HG02884 (cell line): Measurements from ENCODE around the gene TADA1.
"Not testable (repeated sequence)": the region's sequence is repeated elsewhere in the genome, so short reads cannot be mapped to it uniquely, and the experiment has no call there.

Experiments
- ATAC-seq: cut with Tn5 transposase; IDR thresholded peaks from one replicate; pipeline ENCODE4 v1.9.1; 2021; ENCODE audit warnings: mild to moderate bottlenecking, moderate library complexity; ENCODE audit not compliant: unreplicated experiment

The TADA1 gene

DNA sequence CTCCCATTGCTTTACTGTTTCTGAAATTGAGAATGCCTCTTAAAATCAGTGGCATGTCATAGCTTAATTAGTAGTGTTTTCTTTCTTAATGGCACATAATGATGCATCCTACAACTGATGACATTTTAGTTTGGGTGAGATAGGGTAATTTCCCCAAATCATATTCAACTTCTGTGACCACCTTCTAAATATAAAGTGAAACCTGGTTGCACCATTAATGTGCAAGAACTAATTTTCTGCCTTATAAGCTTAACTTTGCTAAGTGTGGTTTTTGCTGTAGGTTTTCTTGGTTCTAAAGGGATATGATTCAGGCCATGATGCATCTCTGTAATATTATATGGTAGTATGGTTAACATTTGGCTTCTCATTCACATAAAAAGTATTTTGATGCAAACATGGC lies 27.9 kb downstream of the TADA1 start:
- no peak for ATAC-seq

DNA sequence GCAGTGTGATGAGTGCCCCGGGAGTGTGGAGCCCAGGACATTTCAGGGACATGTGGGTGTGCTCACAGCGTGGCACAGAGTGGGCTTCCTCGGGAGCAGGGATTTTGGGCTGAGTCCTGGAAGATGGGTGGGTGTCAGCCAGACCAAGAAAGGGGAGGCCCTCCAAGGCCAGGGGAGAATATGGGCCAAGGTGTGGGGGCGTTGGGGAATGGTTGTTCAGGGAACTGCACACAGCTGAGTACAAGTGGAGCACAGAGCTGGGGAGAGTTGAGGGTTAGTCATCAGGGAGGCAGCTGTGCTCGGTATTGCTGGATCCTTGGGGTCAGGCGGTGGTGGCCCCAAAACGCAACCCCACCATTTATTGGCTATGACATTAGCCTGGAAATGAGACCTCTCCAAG lies 31.3 kb downstream of the TADA1 start:
- no peak for ATAC-seq

DNA sequence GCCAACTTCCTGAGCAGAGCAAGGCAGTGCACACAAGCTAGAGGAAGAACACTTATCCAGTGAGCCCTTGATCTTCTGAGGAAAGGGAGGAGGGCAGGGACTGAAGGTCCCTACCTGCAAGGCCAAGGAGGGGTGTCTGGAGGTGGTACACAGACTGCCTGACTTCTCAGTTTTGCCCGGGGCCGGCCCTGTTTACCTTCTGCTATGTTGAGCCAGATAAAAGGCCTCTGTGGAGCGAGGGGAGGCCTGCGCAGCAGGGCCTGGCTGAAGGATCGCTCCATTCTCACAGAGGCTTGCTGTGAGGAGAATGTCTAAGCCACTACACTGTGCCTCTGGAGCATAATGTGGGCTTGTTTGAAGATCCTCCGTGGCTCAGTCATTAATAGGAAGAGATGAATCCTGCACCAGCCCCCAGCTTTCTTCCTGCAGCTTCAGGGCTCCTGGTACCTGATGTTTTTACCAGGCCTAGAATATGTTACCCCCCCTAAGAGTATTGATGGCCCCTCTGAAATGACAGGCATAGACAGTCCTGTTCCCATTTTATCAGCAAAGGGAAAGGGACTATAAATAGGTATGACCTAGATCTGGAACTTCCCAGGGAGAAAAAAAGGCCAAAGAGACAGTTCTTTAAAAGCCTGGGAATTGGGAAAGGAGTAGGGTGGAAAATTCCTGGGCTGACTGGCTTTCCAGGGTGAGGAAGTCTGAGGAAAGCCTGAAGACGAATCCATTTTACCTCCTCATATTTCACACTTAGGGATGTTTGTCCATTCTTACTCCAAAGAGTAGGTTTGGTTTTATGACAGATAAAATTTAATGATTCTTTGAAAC lies 32.1 kb downstream of the TADA1 start:
- no peak for ATAC-seq

DNA sequence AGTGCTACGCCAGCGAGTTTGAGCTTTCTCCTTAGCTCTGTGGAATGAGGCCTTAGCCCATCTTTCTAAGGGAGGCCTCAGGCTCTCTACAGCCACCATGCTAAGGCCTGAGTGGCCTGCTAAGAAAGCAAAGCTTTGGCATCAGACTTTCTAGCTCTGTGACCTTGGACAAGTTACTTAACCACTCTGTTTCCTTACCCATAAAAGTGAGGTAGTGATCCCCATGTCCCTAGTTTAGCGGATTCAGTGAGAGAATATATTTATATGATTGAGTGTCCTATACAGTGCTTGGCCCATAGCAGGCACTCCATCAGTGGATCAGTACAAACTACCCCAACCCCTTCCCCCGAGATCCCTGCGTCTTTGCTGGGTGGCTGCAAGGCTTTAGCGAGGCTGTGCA lies 32.7 kb downstream of the TADA1 start:
- no peak for ATAC-seq

DNA sequence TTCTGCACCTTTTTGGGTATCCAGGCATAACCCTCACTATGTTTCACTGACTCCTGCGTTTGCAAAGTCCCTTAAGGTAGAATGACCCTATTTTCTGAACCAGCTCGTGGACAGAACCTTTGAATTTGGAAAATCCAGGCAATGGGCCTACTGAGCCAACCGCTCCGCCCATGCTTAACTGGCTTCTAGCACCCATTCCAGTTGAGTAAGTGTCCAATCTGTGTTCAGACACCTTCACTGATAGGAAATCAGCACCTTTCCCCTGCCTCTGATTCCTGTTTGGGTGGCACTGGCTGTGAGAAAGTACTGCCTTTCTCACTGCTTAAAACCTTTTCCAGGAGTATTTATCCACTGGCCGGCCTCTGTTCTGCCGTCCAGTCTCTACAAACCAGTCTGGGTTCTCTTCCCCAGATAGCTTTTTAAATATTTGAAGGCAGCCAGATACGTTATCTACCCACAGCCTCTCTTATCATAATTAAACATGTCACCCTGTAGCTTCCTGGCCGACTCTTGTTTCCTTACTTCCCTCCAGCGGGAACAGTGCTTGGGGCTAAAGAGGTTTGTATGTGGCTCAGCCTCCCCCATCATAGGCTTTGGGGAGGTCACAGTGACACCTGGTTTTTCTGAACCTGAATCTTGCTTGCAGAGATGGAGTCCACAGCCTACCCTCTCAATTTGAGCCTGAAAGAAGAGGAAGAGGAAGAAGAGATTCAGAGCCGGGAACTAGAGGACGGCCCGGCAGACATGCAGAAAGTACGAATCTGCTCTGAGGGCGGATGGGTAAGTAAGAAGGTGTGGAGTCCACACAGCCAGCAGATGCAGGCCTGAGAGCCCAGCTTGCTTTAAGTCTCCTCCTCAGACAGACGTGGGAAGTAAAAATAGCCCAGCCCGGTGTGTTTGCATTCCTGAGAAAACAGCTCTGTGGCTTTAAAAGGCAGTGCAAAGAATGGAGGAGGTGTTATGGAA lies 35.5 kb downstream of the TADA1 start:
- ATAC-seq = no peak

DNA sequence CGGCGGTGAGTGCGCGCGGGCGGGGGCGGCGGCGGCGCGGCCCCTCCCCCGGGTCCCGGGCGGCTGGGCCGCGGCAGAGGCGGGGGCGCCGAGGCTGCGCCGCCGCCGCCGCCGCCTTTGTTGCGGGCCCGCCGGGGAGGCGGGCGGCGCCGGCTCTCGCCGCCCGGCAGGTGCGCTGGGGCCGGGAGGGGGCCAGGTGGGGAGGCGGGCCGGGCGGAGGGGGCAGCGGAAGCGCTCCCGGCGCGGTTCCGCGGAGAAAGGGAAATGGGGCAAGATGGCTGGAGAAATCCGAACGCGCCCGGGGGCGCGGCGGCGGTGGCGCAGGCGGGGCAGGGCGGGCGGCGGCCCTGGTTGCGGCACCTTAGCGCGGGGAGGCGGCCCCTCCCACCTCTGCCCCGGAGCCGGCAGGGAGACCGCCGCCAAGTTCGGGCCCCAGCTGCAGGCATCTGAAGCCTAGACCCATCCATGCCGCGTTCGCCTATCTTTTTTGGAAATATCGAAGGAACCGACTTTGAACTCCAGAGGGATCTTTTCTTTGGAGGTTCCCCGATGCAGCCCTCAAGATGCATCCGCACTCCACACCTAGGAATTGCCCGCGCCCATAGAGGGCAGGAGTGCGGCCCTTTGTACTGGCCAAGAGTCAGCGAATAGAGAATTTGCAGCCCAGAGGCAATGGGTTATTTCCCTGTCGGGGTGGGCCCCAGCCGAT lies 36.3 kb downstream of the TADA1 start:
- ATAC-seq = peak; percentile 25

DNA sequence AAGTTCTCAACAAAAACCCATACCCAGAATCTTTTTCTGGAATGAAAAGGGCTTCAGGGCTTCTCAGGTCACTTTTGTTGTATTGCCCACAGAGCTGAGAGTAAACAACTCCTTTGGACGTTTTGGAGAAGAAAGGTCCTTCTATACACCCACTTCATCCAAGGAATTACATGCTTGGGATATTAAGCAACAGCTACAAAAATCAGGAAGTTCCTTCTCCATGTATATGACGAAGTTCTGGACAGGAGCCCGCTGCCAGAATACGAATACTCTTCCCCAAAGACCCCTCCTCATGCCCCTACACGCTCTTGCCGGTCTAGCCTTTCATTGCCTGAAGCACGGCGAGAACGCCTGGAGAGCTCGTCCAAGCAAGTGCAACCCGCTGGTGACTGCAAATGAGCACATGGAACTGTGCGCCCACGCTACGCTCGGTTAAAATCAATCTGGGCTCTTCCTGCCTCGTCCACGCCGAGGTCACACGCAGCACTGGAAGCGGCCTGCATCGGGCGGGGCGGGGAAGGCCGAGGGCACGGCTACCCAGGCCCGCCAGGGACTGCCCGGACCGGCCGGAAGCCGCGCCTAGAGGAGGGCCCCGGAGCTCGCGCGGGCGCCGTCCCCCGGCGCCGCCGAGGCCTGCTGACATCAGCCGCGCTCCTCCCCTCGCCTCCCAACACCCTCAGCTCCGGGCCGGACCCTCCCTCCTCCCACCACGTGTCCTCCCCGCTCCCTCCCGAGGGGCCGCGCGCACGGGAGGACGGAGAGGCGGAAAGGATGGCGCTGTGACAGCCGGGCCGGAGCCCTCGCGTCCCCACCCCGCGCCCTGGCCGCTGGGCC lies 37.1 kb downstream of the TADA1 start, which contains the start of gene POGK:
TSS of gene POGK (plus strand) at position 710 of the 834 bp plus-strand sequence. CDS start 1,482 bp downstream, outside the sequence.
- peak; percentile 92 for ATAC-seq

DNA sequence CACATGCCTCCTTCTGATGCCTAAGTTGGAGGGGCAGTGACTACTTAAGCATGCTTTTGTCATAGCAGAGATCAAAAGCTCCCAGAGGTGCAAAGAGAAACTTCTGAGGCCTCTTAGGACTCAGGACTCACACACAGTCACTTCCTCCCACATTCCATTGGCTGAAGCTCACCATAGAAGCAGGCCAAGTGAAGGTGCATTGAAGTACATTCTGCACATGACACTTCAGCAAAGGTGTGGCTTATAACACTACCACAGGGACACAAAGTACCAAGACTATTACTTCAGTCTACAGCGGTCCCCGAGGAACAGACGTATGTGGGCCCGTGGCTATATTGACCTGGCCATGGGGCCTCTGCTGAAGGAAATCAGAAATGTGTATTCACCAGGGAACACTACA lies 39.3 kb downstream of the TADA1 start:
- no peak for ATAC-seq

DNA sequence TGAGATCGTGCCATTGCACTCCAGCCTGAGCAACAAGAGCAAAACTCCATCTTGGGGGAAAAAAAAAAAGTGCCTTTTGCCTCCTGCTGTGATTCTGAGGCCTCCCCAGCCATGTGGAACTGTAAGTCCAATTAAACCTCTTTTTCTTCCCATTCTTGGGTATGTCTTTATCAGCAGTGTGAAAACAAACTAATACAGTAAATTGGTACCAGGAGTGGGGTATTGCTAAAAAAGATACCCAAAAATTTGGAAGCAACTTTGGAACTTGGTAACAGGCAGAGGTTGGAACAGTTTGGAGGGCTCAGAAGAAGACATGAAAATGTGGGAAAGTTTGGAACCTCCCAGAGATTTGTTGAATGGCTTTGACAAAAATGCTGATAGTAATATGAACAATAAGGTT lies 46.3 kb downstream of the TADA1 start:
- ATAC-seq = not testable (repeated sequence)

DNA sequence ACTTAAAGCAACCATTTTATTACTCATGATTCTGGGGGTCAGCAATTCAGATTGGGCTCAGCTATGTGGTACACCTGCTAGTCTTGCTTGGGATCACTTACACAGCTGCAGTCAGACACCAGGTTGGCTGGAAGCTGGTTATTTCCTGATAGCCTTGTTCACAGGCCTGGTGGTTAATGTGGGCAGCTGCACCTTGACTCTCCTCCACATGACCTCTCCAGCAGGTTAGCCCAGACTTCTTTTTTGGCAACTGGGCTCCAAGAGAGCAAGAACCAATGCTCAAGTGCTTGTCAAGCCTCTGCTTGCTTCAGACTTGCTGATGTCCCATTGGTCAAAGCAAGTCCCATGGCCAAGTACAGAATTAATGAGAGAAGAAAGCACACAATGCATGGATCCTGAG lies 48.6 kb downstream of the TADA1 start:
- no peak for ATAC-seq

DNA sequence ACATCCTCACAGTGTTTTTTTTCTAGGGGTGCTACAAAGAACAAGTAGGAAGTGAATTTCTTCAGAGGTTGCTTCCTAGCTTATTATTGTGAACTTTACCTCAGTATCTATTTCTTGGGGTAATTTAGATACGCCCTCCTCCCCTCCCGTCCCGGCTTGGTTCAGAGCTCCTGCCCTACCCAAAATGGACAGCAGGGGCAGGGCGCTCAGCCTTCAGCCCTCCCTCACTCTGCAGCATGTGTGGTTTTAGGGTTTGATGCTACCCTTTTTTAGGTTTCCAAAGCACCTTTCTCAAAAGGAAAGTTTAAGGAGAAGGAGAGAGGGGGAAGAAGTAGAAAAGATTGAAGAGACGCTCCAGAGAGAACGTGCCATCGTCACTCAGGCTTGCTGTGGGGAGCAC lies 53.7 kb downstream of the TADA1 start:
- no peak for ATAC-seq

DNA sequence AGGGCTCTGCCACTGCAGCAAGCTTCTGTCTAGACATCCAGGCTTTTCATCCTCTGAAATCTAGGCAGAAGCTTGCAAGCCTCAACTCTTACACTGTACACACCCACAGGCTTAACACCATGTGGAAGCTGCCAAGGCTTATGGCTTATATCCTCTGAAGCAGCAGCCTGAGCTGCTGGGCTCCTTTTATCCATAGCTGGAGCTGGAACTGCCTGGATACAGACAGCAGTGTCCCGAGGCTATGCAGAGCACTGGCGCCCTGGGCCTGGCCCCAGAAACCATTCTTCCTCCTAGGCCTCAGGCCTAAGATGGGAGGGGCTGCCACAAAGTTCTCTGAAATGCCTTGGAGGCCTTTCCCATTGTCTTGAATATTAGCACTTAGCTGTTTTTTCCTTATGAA lies 56.1 kb downstream of the TADA1 start:
- ATAC-seq = no peak

DNA sequence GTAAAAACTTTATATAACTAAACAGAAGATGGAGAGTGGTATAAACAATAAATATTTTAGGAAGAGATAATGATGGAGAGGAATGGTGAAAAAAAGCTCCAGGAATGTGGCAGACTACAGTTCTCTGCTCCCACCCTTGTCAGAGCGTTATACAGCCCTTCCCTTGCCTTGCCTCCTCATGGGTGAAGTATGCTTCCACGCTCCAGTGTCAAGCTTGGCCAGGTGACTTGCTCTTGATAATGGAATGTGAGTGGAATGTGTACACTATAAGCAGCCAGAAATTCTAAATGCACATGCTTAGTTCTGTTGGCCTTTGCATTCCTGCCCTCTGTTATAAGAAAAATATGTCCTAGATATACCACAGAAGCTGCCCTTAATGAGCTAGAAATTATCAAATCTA lies 61.5 kb downstream of the TADA1 start:
- no peak for ATAC-seq

DNA sequence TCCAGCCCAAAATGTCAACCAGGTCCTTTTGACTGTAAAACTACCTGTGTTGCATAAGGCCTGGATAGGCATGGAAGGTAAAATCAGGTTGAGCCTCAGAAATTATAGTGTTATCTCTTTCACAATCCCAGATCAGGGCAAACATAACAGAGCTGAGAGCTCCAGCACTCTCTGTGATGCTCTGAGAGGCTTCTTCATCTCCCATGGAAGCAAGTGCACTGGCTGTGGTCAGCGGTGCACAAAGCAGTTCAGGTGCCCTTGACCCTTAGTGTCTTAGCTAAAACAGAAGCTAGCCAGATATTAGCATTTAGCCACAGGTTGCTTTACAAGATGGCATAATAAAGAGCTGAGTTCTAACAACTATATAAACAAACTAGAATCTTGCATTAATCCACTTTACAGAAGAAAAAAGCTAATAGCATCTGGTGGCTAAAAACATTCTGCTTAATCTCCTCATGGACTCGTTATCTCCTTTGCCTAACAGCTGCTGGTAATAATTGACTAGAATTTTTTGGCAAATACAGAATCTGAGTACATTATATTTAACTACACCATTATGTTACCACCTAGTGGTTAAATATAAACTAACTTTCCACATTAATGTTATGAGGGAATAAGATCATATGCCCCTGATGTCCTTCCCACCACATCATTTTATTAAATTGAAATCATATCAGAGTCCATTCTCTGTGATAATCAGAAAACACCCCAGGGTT lies 62.4 kb downstream of the TADA1 start:
- ATAC-seq = no peak

DNA sequence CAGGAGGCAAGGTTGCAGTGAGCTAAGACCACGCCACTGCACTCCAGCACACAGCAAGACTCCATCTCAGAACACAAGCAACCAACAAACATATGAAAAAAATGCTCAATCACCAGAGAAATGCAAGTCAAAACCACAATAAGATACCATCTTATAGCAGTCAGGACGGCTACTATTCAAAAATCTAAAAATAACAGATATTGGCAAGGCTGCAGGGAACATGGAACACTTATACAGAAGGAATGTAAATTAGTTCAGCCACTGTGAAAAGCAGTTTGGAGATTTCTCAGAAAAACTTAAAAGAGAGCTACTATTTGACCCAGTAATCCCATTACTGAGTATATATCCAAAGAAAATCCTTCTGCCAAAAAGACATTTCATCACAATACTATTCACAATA lies 64.4 kb downstream of the TADA1 start:
- ATAC-seq = no peak

DNA sequence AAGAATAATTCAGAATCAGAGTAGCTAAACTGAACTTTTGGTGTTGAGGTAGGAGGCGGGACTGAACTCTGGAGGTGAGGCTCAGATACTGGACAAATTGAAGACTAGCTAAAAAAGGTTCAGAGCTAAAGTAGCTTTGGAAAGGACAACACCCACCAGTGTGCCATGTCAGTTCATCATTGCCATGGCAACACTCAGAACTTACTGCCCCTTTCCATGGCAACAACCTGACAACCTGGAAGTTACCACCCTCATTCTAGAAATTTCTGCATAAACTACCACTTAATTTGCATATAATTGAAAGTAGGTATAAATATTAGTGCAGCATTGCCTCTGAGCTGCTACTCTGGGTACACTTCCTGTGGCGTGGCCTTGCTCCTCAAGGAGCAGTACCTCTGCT lies 67.1 kb downstream of the TADA1 start:
- no peak for ATAC-seq
